Measurements from ENCODE around the gene GPR143.

DNA sequence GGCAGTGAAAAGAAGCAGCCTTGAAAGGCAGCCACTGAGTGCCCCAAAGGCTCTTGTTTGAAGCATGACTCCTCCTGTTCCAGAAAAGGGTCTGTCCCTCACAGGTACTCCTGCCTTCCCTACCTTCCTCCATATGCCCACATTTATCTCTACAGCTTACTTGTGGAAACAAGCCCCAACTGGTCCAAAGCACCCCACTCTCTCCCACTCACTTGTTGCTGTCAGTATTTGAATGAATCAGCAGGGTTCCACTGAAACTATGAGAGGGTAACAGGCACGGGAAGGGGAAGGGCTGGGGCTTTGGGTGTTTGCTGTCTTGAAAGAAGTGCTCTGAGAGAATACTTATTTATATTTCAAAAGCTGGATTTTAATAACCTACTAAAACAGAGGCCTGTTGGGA, 34.9 kb downstream of the GPR143 start:
- TF ChIP-seq SUZ12 (IDR thresholded peaks at IDR 0.05; ENCODE audit: extremely low read depth, insufficient read depth, insufficient read length) (no peak), ZNF274 (IDR thresholded peaks at IDR 0.05; ENCODE audit: low read depth, low read length) (no peak), YY1 (IDR thresholded peaks at IDR 0.05; ENCODE audit: insufficient read depth, insufficient read length) (no peak)
